NCI-H1105 (cell line): Measurements from ENCODE around the gene GRIP1.

Experiments
- DNase-seq: peaks from one replicate; lab custom pipeline; 2025; lab: John Stamatoyannopoulos, UW

The GRIP1 gene

GRCh38 chr12:66388517-66388916 lies 290.4 kb downstream of the GRIP1 start:
- no peak for DNase-seq

DNA sequence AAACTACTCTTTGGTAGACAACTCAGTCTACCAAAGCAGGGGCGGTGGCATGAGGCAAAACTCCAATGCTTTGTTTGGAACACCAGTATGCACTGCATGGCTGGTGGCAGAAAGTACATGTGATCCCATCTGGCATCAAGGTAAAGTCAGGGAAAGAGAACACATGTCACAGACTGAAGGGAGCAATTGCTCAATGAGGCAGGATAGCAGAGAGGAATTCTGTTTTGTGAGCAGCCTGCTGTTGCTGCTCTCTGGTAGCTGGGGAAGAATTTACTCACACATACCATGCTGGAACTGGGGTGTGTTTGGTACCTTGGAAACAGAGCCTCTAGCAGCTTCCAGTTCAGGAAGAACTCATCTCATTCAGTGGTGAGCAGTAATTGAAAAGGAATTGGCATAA lies 291.8 kb downstream of the GRIP1 start:
- no peak for DNase-seq

- DNase-seq: no peak
These were observed 297.9 kb downstream of the GRIP1 start for GRCh38 chr12:66380769-66381535.

DNA sequence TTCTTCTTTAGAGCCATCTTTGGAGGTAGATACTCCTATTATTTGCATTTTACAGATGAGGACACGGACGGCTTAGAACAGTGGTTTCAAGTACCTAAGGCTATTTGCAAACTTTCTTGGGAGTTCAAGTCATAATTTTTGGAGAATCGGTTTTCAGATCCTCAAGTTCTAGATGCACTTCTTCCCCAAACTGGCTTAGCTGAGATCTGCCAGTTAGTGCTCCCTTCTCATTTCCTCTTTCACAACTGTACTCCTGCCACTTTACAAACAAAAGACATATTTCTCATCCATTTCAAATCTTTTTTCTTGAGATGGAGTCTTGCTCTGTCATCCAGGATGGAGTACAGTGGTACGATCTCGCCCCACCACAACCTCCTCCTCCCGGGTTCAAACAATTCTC lies 299.3 kb downstream of the GRIP1 start:
- no peak for DNase-seq

DNA sequence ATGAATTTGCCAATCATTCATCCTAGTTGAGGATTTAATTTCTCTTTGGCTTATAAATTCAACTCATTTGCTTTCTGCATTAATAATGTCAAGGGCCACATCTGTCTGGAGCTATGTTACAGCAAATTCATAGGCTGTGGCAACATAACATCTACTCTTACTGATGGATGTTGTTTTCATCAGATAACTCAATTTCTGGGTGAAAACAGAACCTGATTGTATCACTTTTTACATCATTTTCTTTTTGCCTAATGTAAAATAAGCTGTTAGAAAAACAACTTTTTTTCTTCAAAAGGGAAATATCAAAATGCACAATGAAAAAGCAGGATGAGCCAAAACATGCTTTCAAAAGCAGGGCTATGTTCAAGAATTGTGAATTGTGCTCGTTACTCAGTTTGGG lies 303.3 kb downstream of the GRIP1 start:
- DNase-seq: no peak

GRCh38 chr12:66371982-66372381 lies 306.9 kb downstream of the GRIP1 start:
- no peak for DNase-seq

DNA sequence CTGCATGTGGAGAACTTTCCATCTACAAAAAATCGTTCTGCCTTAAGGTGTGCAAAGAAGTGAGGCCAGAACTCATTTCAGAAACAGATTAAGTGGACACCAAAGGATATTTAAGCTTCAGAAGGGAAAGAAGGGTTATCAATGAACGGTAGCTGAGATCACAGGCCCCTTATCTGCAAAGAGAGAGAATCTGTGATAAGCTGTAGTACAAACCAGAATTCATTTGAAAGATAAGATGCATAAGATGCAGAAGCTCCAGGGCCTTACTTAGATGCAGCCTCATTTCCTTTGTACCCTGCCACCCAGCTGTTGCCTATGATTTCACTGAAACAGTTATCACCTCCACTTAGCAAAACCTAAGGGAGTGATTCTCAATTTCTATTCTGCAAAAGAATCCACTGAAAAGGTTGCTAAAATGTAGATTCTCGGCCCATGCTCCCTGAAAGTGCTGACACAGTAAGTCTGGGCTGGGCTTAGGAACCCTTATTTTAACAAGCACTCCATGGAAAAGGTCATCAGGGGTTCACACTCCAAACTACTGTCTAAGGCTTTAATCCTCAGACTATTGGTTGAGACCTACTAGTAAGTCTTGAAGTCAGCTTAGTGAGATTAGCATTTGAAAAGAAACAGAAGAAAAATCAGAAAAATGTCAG lies 311.7 kb downstream of the GRIP1 start:
- no peak for DNase-seq

DNA sequence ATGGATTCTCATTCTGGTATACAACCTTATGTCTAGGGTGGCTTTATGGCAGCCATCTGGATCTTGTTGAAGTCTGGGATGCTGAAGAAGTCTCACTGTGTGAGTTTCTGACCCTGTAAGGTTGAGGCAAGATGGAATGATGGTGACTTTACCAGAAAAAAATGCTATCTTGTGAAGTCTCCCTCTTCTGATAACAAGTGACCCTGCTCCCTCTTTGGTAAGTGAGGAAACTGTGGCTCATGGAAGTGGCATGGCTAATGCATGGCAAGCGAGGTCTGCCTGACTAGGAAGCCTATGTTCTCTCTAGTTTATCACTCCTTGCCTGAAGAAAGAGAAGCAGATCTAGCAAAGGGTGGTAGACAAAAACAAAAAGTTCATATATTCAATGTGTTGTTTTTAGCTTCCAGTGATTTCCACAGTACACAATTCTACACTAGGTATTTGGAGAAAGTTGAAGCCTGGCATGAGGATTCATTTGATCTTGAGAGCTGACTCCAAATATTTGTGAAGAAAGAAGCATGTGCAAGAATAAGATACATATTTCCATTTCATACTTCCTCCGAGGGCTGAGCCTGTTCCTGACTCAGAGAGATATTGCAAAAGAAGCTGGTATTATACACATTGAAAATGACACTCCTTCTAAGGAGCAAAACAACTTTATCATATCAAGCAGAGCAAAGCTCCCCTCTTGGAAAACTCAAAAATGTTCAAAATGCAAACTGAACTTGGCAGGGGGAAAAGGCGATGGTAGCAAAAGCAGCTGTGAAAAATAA lies 313.0 kb downstream of the GRIP1 start:
- DNase-seq: no peak

GRCh38 chr12:66361703-66362102 lies 317.2 kb downstream of the GRIP1 start:
- DNase-seq: no peak

- DNase-seq: no peak
These were observed 319.6 kb downstream of the GRIP1 start for GRCh38 chr12:66359300-66359699.

- DNase-seq: no peak
These were observed 324.6 kb downstream of the GRIP1 start for GRCh38 chr12:66354291-66354690.

- no peak for DNase-seq
These were observed 326.0 kb downstream of the GRIP1 start for GRCh38 chr12:66352899-66353298.

- DNase-seq: no peak
These were observed 326.7 kb downstream of the GRIP1 start for GRCh38 chr12:66352197-66352596.

DNA sequence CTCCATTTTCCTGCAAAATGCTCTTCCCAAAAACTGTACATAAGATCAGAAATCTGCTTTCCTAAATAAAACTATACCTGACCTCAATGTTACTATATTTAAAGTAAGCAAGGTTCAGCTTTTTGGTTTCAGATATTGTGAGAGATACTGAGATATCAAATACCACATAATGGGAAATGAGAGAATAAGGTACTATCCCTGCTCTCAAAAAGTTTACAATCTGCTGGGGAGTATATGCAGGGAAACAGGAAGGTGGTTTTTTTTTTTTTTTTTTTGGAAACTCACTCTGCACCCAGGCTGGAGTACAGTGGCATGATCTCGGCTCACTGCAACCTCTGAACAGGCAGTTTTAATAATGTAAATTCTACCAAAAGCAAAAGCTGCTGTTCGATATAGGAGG lies 327.6 kb downstream of the GRIP1 start:
- DNase-seq: no peak

GRCh38 chr12:66345956-66346355 lies 332.9 kb downstream of the GRIP1 start:
- DNase-seq: no peak

DNA sequence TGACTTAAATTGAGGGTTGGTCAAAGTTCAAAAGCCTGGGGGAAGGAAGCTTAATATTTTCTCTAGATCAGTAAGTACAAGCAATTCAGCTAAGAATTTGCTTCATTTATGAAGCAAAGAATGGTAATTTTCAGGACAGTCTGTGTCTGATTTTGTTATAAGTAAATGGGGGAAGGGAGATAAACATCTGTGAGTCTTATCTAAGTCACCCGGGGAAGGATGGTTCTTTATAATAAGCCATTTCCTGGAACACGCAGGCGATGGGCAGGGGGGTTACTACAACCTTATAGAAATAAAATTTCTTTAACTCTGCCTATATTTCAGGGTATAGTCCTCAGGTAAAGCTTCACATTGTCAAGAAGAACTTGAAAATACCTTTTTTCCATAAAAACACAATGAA lies 333.7 kb downstream of the GRIP1 start:
- no peak for DNase-seq

- DNase-seq: no peak
These were observed 337.8 kb downstream of the GRIP1 start for GRCh38 chr12:66341126-66341525.

DNA sequence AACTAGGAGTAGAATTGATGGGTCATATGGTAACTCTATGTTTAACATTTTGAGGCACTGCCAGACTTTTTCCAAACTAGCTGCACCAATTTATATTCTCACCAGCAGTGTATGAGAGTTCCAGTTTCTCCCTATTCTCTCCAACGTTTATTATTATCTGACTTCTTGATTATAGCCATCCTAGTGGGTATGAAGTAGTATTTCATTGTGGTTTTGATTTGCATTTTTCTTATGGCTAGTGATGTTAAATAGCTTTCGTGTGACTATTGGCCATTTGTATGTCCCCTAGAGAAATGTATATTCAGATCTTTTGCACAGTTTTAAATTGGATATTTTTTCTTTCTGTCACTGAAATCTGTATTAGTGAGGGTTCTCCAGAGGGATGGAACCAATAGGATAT lies 338.7 kb downstream of the GRIP1 start:
- DNase-seq: no peak

GRCh38 chr12:66337381-66338010 lies 341.4 kb downstream of the GRIP1 start:
- no peak for DNase-seq

- DNase-seq: no peak
These were observed 343.1 kb downstream of the GRIP1 start for GRCh38 chr12:66335746-66336145.

DNA sequence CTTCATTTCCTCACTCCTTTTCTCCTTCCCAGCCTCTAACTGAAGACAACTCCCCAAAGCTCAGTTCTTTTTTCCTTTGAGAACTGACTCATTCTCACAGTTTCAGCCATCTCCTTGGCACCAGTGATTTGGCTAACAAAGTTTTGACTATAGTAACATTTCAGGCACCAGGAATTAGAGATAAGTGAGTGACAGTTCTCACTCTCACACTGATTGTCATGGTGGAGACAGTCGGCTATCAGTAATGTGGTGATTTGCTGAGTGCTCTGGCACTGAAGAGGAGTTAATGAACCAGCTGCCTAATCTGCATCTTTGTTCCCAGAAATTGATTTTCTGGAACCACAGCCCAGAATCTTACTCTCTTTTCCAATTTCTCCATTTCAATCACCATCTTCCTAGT lies 347.1 kb downstream of the GRIP1 start:
- no peak for DNase-seq

DNA sequence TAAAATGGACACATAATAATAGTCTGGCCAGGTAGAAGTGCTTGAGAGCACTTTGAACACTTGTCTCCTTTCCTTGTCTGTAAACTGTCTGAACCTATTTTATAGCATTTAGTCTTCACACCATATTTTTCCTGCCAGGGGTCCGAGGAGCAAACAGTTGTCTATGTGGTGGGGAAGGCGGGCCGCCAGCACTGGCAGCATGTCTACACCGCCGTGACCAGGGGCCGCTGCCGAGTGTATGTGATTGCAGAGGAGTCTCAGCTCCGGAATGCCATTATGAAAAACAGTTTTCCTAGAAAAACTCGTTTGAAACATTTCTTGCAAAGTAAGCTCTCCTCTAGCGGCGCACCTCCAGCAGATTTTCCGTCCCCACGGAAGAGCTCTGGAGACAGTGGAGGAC lies 347.9 kb downstream of the GRIP1 start:
- DNase-seq: no peak

DNA sequence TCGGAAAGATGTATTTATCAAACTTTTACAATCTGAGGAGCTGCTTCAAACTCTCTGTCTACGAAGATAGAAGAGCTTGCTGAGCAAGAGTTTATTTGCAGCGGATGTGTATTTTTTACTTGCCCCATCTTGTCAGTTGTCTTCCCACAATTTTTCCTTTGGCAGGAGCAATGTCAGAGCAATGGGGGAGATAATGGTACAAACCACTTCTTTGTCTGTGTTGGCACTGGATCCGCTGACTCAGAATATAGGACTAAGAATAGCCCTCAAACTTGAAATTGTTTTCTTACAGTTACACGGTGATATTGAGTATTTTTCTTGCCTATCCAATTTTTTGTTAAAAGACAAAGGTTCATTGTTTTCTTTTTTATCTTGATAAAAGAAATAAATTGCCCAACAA lies 348.9 kb downstream of the GRIP1 start:
- DNase-seq: no peak
